Loucy (cell line): ENCODE measurements around the gene ADGRG1.

Experiments used
- H2AFZ ChIP-seq: fragments of 200-600 bp; sonication (generic); 2 replicates; pipeline ENCODE4 v1.6.0; 2016; ENCODE audit warnings: antibody characterized with exemption, mild to moderate bottlenecking, low read length, moderate library complexity
- H3F3A ChIP-seq: fragments of 200-600 bp; 2 replicates; pipeline ENCODE4 v1.6.0; 2016; ENCODE audit warnings: antibody characterized with exemption, low read depth, mild to moderate bottlenecking
- H3K27me3 ChIP-seq: fragments of 200-600 bp; sonication (generic); 2 replicates; pipeline ENCODE4 v1.6.1; 2014; ENCODE audit warnings: low read length, mild to moderate bottlenecking; ENCODE audit not compliant: insufficient read depth, poor library complexity, severe bottlenecking
- H3K36me3 ChIP-seq: fragments of 200-600 bp; sonication (generic); 2 replicates; pipeline ENCODE4 v1.6.1; 2016; ENCODE audit warnings: low read length; ENCODE audit not compliant: insufficient read depth
- H3K4me1 ChIP-seq: fragments of 200-600 bp; sonication (generic); 2 replicates; pipeline ENCODE4 v1.5.1; 2014; ENCODE audit warnings: low read length, mild to moderate bottlenecking; ENCODE audit not compliant: insufficient read depth, poor library complexity, severe bottlenecking
- H3K4me2 ChIP-seq: fragments of 200-600 bp; sonication (generic); 2 replicates; pipeline ENCODE4 v1.6.0; 2014; ENCODE audit warnings: antibody characterized with exemption, low read length, low read depth, mild to moderate bottlenecking; ENCODE audit not compliant: poor library complexity, severe bottlenecking
- H3K4me3 ChIP-seq: fragments of 200-600 bp; sonication (generic); 2 replicates; pipeline ENCODE4 v1.5.1; 2014; ENCODE audit warnings: low read length, mild to moderate bottlenecking, mixed read lengths; ENCODE audit not compliant: poor library complexity, severe bottlenecking
- H3K79me2 ChIP-seq: fragments of 200-600 bp; sonication (generic); 2 replicates; pipeline ENCODE4 v1.6.1; 2014; ENCODE audit warnings: low read length; ENCODE audit not compliant: insufficient read depth
- H3K9ac ChIP-seq: fragments of 200-600 bp; sonication (generic); 2 replicates; pipeline ENCODE4 v1.6.0; 2014; ENCODE audit warnings: mild to moderate bottlenecking, low read depth, low read length, moderate library complexity; ENCODE audit not compliant: poor library complexity, severe bottlenecking
- H3K9me2 ChIP-seq: fragments of 200-600 bp; sonication (generic); replicated peaks from 2 replicates; pipeline ENCODE4 v1.6.1; 2016; ENCODE audit warnings: low read depth, low read length, mixed read lengths
- H3K9me3 ChIP-seq: fragments of 200-600 bp; sonication (generic); 2 replicates; pipeline ENCODE4 v1.6.1; 2014; ENCODE audit warnings: mild to moderate bottlenecking, antibody characterized with exemption, low read length, low read depth; ENCODE audit not compliant: insufficient read depth
- H4K20me1 ChIP-seq: fragments of 200-600 bp; sonication (generic); 2 replicates; pipeline ENCODE4 v1.6.0; 2014; ENCODE audit warnings: antibody characterized with exemption, low read length, mild to moderate bottlenecking; ENCODE audit not compliant: insufficient read depth, poor library complexity, severe bottlenecking
- CTCF ChIP-seq: fragments of 200-600 bp; sonication (generic); conservative IDR thresholded peaks from 2 replicates; pipeline ENCODE4 v1.5.1; 2014; ENCODE audit warnings: mild to moderate bottlenecking, antibody characterized with exemption, low read length
- EZH2phosphoT487 ChIP-seq: fragments of 200-600 bp; IDR thresholded peaks from 2 replicates; pipeline ENCODE4 v1.6.1; 2018; ENCODE audit warnings: antibody characterized with exemption, mild to moderate bottlenecking, moderate library complexity, borderline replicate concordance

The ADGRG1 gene

GRCh38 chr16:57637424-57637823 lies 9.0 kb downstream of the ADGRG1 start:
- peaks cover 7% of the 10 kb centered on the region for H3K4me1 ChIP-seq
- H3K9ac ChIP-seq: no peak overlapping the region
- H3F3A ChIP-seq: no peaks in the 10 kb centered on the region
- H4K20me1 ChIP-seq: no peaks in the 10 kb centered on the region
- H3K9me2 ChIP-seq: no peaks in the 10 kb centered on the region
- no peak overlapping the region for H3K4me3 ChIP-seq
- H3K9me3 ChIP-seq: no peaks in the 10 kb centered on the region
- H3K79me2 ChIP-seq: no peaks in the 10 kb centered on the region
- H3K4me2 ChIP-seq: no peak overlapping the region
- H3K36me3 ChIP-seq: no peaks in the 10 kb centered on the region
- TF ChIP-seq CTCF (no peak), EZH2phosphoT487 (no peak)
- no peak overlapping the region for H2AFZ ChIP-seq
- H3K27me3 ChIP-seq: no peaks in the 10 kb centered on the region

- H3K9me3 ChIP-seq: no peaks in the 10 kb centered on the region
- no peak overlapping the region for H2AFZ ChIP-seq
- no peaks in the 10 kb centered on the region for H3K36me3 ChIP-seq
- H3K4me3 ChIP-seq: no peak overlapping the region
- H3K27me3 ChIP-seq: no peaks in the 10 kb centered on the region
- no peak overlapping the region for H3K9ac ChIP-seq
- no peaks in the 10 kb centered on the region for H3F3A ChIP-seq
- no peaks in the 10 kb centered on the region for H4K20me1 ChIP-seq
- H3K9me2 ChIP-seq: no peaks in the 10 kb centered on the region
- H3K4me2 ChIP-seq: no peak overlapping the region
- H3K79me2 ChIP-seq: no peaks in the 10 kb centered on the region
- H3K4me1 ChIP-seq: peaks cover 12% of the 10 kb centered on the region
- TF ChIP-seq EZH2phosphoT487: no peak
- no peak for TF ChIP-seq CTCF
Measured at GRCh38 chr16:57637965-57638364, 9.5 kb downstream of the ADGRG1 start.

GRCh38 chr16:57638381-57638780 lies 10.0 kb downstream of the ADGRG1 start:
- Histone ChIP-seq H3K4me2 (no peak overlapping the region), H3K36me3 (no peaks in the 10 kb centered on the region), H3K9ac (no peak overlapping the region), H3K27me3 (no peaks in the 10 kb centered on the region), H2AFZ (no peak overlapping the region), H3F3A (0 out of 2 replicates have a peak, but pooled peaks cover under 1% of the 10 kb centered on the region), H3K4me1 (peaks cover 16% of the 10 kb centered on the region), H3K4me3 (no peak overlapping the region), H3K9me2 (no peaks in the 10 kb centered on the region), H4K20me1 (no peaks in the 10 kb centered on the region), H3K9me3 (no peaks in the 10 kb centered on the region), H3K79me2 (no peaks in the 10 kb centered on the region)
- no peak for TF ChIP-seq EZH2phosphoT487
- TF ChIP-seq CTCF: no peak
